Measurements from ENCODE around the gene ZSCAN10. TPM values are rescaled to one million over a fixed set of nuclear protein-coding genes. Genes with fewer than 3 reads are reported as not detected.

The ZSCAN10 gene
- polyA plus RNA-seq, 1 experiment = not detected

DNA sequence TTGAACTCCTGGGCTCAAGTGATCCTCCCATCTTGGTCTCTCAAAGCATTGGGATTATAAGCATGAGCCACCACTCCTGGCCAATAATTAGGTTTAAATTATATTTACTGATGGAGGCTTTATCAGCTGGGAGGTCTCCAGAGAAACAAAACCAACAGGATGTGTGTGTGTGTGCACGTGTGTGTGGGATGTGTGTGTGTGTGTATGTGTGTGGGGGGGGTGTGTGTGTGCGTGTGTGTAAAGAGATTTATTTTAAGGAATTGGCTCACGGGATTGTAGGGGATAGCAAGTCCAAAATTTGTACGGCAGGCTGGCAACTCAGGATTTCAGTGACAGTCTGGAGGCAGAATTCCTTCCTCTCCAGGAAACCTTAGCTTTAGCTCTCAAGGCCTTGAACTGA is 48.1 kb downstream of the ZSCAN10 start:
- TF ChIP-seq, protein P1, sequence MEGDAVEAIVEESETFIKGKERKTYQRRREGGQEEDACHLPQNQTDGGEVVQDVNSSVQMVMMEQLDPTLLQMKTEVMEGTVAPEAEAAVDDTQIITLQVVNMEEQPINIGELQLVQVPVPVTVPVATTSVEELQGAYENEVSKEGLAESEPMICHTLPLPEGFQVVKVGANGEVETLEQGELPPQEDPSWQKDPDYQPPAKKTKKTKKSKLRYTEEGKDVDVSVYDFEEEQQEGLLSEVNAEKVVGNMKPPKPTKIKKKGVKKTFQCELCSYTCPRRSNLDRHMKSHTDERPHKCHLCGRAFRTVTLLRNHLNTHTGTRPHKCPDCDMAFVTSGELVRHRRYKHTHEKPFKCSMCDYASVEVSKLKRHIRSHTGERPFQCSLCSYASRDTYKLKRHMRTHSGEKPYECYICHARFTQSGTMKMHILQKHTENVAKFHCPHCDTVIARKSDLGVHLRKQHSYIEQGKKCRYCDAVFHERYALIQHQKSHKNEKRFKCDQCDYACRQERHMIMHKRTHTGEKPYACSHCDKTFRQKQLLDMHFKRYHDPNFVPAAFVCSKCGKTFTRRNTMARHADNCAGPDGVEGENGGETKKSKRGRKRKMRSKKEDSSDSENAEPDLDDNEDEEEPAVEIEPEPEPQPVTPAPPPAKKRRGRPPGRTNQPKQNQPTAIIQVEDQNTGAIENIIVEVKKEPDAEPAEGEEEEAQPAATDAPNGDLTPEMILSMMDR (IDR thresholded peaks at IDR 0.05; ENCODE audit: insufficient read depth, low read depth, low read length) = no peak
- H3K27me3 ChIP-seq (ENCODE audit: control insufficient read depth, insufficient read depth, low read length) = peaks cover 20% of the 10 kb centered on the region
- no peak overlapping the region for H3K4me3 ChIP-seq (ENCODE audit: low read depth, low read length)
- H3K36me3 ChIP-seq (ENCODE audit: control insufficient read depth, insufficient read depth, low read length) = no peaks in the 10 kb centered on the region
- ChIA-PET CTCF (interaction anchor here (1.2 to 5.5 kb wide), 5 partner anchors 8 to 79 kb away, joined by 4 to 42 read pairs (median 5); no protein-coding TSS in a partner anchor), POLR2A (no interaction called here)
- no peak for DNase-seq (ENCODE audit: low read depth)

DNA sequence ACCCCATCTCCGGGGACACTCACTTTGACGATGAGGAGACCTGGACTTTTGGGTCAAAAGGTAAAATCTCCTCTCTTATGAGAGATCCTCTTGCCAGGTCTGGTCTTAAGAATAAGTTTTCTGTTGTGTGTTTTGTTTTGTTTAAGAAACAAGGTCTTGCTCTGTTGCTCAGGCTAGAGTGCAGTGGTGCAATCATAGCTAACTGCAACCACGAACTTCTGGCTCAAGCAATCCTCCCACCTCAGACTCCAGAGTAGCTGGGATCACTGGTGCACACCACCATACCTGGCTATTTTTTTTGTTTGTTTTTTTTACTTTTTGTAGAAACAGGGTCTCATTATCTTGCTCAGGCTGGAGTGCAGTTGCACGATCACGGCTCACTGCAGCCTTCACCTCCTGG is 48.6 kb downstream of the ZSCAN10 start:
- H3K36me3 ChIP-seq (ENCODE audit: control insufficient read depth, insufficient read depth, low read length) = no peaks in the 10 kb centered on the region
- peaks cover 23% of the 10 kb centered on the region for H3K27me3 ChIP-seq (ENCODE audit: control insufficient read depth, insufficient read depth, low read length)
- no peak for DNase-seq (ENCODE audit: low read depth)
- H3K4me3 ChIP-seq (ENCODE audit: low read depth, low read length) = no peak overlapping the region
- TF ChIP-seq, protein P1 (IDR thresholded peaks at IDR 0.05; ENCODE audit: insufficient read depth, low read depth, low read length) = no peak
- ChIA-PET CTCF (interaction anchor here (0.7 to 5.5 kb wide), 5 partner anchors 9 to 117 kb away, joined by 3 to 42 read pairs (median 5); no protein-coding TSS in a partner anchor), POLR2A (no interaction called here)

DNA sequence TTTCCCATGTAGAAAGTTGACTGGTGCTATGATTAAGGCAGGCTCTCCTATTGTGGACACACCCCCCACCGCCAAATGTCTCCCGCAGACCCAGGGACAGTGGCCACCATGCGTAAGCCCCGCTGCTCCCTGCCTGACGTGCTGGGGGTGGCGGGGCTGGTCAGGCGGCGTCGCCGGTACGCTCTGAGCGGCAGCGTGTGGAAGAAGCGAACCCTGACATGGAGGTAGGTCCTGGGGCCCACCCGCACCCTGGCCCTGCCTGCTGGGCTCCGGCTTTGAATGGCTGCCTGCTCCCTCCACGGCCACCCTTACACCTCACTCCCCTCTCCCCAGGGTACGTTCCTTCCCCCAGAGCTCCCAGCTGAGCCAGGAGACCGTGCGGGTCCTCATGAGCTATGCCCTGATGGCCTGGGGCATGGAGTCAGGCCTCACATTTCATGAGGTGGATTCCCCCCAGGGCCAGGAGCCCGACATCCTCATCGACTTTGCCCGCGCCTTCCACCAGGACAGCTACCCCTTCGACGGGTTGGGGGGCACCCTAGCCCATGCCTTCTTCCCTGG is 49.1 kb downstream of the ZSCAN10 start:
- H3K36me3 ChIP-seq (ENCODE audit: control insufficient read depth, insufficient read depth, low read length) = no peaks in the 10 kb centered on the region
- no peak for DNase-seq (ENCODE audit: low read depth)
- TF ChIP-seq, protein P1 (IDR thresholded peaks at IDR 0.05; ENCODE audit: insufficient read depth, low read depth, low read length) = no peak
- no peak overlapping the region for H3K4me3 ChIP-seq (ENCODE audit: low read depth, low read length)
- H3K27me3 ChIP-seq (ENCODE audit: control insufficient read depth, insufficient read depth, low read length) = peaks cover 26% of the 10 kb centered on the region
- ChIA-PET POLR2A (no interaction called here), CTCF (interaction anchor here (0.7 to 5.5 kb wide), 5 partner anchors 9 to 118 kb away, joined by 3 to 42 read pairs (median 5); no protein-coding TSS in a partner anchor)

DNA sequence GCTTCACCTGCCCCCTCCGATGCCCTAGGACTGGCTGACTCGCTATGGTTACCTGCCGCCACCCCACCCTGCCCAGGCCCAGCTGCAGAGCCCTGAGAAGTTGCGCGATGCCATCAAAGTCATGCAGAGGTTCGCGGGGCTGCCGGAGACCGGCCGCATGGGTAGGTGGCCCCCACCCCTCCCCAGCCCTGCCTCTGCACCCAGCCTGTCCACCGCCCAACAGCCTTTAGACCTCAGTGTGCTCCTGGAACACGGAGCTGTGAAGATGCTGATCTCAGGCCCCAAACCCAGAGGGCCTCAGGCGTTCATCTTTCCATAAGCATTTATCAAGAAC is 51.7 kb downstream of the ZSCAN10 start:
- Histone ChIP-seq H3K4me3 (ENCODE audit: low read depth, low read length) (no peak overlapping the region), H3K36me3 (ENCODE audit: control insufficient read depth, insufficient read depth, low read length) (no peaks in the 10 kb centered on the region), H3K27me3 (ENCODE audit: control insufficient read depth, insufficient read depth, low read length) (peaks cover 34% of the 10 kb centered on the region)
- POLR2A ChIA-PET = interaction anchor here (0.6 kb wide), 1 partner anchor 16 kb away, joined by 23 read pairs; no protein-coding TSS in a partner anchor
- no peak for DNase-seq (ENCODE audit: low read depth)
- CTCF ChIA-PET = interaction anchor here (0.7 to 5.5 kb wide), 5 partner anchors 12 to 121 kb away, joined by 3 to 42 read pairs (median 6); no protein-coding TSS in a partner anchor
- TF ChIP-seq, protein P1 (IDR thresholded peaks at IDR 0.05; ENCODE audit: insufficient read depth, low read depth, low read length) = no peak

DNA sequence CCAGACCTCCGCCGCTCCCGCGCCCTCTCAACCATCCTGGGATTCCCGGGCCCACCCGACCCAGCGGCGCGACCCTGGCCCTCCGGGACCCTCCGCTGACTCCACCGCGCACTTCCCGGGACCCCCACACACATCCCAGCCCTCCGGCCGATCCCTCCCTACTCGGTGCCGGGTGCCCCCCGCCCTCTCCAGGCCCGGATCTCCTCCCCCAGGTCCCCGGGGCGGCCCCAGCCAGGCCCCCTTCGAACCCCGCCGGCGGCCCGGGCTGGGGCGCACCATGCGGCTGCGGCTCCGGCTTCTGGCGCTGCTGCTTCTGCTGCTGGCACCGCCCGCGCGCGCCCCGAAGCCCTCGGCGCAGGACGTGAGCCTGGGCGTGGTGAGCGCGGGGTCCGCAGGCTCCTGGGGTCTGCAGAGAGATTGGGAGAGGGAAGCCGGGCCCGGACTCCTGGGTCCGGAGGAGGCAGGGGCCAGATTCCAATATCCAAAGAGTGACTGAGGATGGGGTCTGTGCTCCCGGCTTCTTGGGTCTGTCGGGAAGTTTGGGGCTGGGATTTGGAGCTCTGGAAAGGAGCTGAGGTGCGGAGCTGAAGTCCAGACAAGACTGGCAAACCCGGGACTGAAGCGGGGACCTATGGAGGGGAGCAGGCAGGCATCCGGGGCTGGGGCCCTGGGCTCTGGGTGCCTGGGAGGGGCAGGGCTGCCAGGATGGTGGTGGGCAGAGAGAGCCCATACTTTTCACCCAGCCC is 52.3 kb downstream of the ZSCAN10 start:
- TF ChIP-seq, protein P1 (IDR thresholded peaks at IDR 0.05; ENCODE audit: insufficient read depth, low read depth, low read length) = no peak
- Histone ChIP-seq H3K27me3 (ENCODE audit: control insufficient read depth, insufficient read depth, low read length) (peaks cover 34% of the 10 kb centered on the region), H3K36me3 (ENCODE audit: control insufficient read depth, insufficient read depth, low read length) (no peaks in the 10 kb centered on the region), H3K4me3 (ENCODE audit: low read depth, low read length) (no peak overlapping the region)
- no peak for DNase-seq (ENCODE audit: low read depth)
- CTCF ChIA-PET = interaction anchor here (0.7 to 5.5 kb wide), 5 partner anchors 12 to 120 kb away, joined by 3 to 42 read pairs (median 6); no protein-coding TSS in a partner anchor
- POLR2A ChIA-PET = no interaction called here

Data from BJ (cell line).